Astrocyte (in vitro differentiated cells and primary cell): Measurements from ENCODE around the gene PMCH.

Experiments
- EZH2 ChIP-seq: IDR thresholded peaks from 2 replicates; pipeline ENCODE4 v1.6.1; 2012; ENCODE audit warnings: mild to moderate bottlenecking, low read length, inconsistent platforms; ENCODE audit not compliant: insufficient read depth
- TF ChIP-seq, protein P1 (sequence below): IDR thresholded peaks from 2 replicates; pipeline ENCODE4 v1.5.1; 2011; ENCODE audit warnings: low read depth, mild to moderate bottlenecking, inconsistent platforms, low read length, moderate library complexity; ENCODE audit not compliant: insufficient read depth

DNA sequence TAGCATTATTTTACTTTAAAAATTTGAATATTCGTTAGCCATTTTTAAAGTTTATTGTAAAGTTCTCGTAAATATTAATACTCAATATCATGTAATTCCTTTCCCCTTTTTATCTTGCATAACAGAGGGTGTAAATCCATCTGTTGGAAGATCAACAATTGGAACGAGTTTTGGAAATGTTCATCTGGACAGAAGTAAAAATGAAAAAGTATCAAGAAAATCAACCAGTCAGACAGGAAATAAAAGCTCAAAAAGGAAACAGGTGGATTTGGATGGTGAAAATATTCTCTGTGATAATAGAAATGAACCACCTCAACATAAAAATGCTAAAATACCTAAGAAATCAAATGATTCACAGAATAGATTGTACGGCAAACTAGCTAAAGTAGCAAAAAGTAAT, 1.8 kb downstream of the PMCH start:
- TF ChIP-seq, protein P1, sequence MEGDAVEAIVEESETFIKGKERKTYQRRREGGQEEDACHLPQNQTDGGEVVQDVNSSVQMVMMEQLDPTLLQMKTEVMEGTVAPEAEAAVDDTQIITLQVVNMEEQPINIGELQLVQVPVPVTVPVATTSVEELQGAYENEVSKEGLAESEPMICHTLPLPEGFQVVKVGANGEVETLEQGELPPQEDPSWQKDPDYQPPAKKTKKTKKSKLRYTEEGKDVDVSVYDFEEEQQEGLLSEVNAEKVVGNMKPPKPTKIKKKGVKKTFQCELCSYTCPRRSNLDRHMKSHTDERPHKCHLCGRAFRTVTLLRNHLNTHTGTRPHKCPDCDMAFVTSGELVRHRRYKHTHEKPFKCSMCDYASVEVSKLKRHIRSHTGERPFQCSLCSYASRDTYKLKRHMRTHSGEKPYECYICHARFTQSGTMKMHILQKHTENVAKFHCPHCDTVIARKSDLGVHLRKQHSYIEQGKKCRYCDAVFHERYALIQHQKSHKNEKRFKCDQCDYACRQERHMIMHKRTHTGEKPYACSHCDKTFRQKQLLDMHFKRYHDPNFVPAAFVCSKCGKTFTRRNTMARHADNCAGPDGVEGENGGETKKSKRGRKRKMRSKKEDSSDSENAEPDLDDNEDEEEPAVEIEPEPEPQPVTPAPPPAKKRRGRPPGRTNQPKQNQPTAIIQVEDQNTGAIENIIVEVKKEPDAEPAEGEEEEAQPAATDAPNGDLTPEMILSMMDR = no peak
- no peak for TF ChIP-seq EZH2
